HTR-8/SVneo (cell line): Measurements from ENCODE around the gene METTL15.
"Not testable (repeated sequence)": the region's sequence is repeated elsewhere in the genome, so short reads cannot be mapped to it uniquely, and the experiment has no call there.

ENCODE experiments used
- DNase-seq: peaks from one replicate; pipeline ENCODE4 v3.0.0; 2011; ENCODE audit warnings: low spot score, mixed read lengths; ENCODE audit not compliant: insufficient read length
- FAIRE-seq: peaks from 2 replicates; lab custom pipeline; 2011; peaks lifted over from hg19 to GRCh38; lab: Jason Lieb, UNC

Gene METTL15

GRCh38 chr11:28107191-28107749, 918 bp upstream of the METTL15 start:
- DNase-seq (peak; percentile 9), FAIRE-seq (no peak)

GRCh38 chr11:28108958-28109357, 770 bp downstream of the METTL15 start:
- FAIRE-seq: no peak
- DNase-seq: no peak

GRCh38 chr11:28110108-28110820, 2.1 kb downstream of the METTL15 start:
- no peak for FAIRE-seq
- DNase-seq: peak; percentile 45

- DNase-seq (no peak), FAIRE-seq (no peak)
Measured at GRCh38 chr11:28110821-28111200, 2.6 kb downstream of the METTL15 start.

- FAIRE-seq (no peak), DNase-seq (no peak)
Measured at GRCh38 chr11:28114116-28114515, 5.9 kb downstream of the METTL15 start.

GRCh38 chr11:28114731-28115130, 6.5 kb downstream of the METTL15 start:
- FAIRE-seq (no peak), DNase-seq (no peak)

GRCh38 chr11:28117712-28118111, 9.5 kb downstream of the METTL15 start:
- FAIRE-seq (no peak), DNase-seq (no peak)

GRCh38 chr11:28123151-28123581, 15.0 kb downstream of the METTL15 start:
- FAIRE-seq (no peak), DNase-seq (no peak)

GRCh38 chr11:28132548-28132947, 24.4 kb downstream of the METTL15 start:
- no peak for FAIRE-seq
- no peak for DNase-seq

GRCh38 chr11:28133146-28133545, 25.0 kb downstream of the METTL15 start:
- DNase-seq (peak; percentile 13), FAIRE-seq (no peak)

- not testable (repeated sequence) for FAIRE-seq, DNase-seq
Measured at GRCh38 chr11:28136157-28136556, 28.0 kb downstream of the METTL15 start.

- FAIRE-seq: no peak
Measured at GRCh38 chr11:28137366-28137765, 29.2 kb downstream of the METTL15 start.

GRCh38 chr11:28137832-28138231, 29.6 kb downstream of the METTL15 start:
- FAIRE-seq (no peak), DNase-seq (no peak)

More at GRCh38 chr11:28137366-28137765, 29.2 kb downstream of the METTL15 start:
- no peak for DNase-seq

GRCh38 chr11:28139841-28140415, 31.7 kb downstream of the METTL15 start:
- FAIRE-seq (peak; percentile 44), DNase-seq (no peak)

GRCh38 chr11:28140689-28141455, 32.7 kb downstream of the METTL15 start:
- DNase-seq (no peak), FAIRE-seq (no peak)

GRCh38 chr11:28142724-28143123, 34.5 kb downstream of the METTL15 start:
- no peak for FAIRE-seq

GRCh38 chr11:28144808-28145207, 36.6 kb downstream of the METTL15 start:
- DNase-seq: no peak
- FAIRE-seq: no peak

More at GRCh38 chr11:28142724-28143123, 34.5 kb downstream of the METTL15 start:
- DNase-seq: no peak

- FAIRE-seq (no peak), DNase-seq (peak; percentile 64)
Measured at GRCh38 chr11:28146123-28146751, 38.0 kb downstream of the METTL15 start.

- DNase-seq: no peak
- no peak for FAIRE-seq
Measured at GRCh38 chr11:28152743-28153142, 44.6 kb downstream of the METTL15 start.

GRCh38 chr11:28153586-28153985, 45.4 kb downstream of the METTL15 start:
- FAIRE-seq: no peak

More at GRCh38 chr11:28153586-28153985, 45.4 kb downstream of the METTL15 start:
- no peak for DNase-seq
